HS-5 (cell line): Measurements from ENCODE around the gene LIF.

Source experiments
- DNase-seq: peaks from one replicate; pipeline ENCODE4 v3.0.0-alpha.2; 2012; ENCODE audit warnings: low read depth

The LIF gene

GRCh38 chr22:30284172-30284571, 37.6 kb upstream of the LIF start:
- DNase-seq: no peak

- no peak for DNase-seq
Observed at GRCh38 chr22:30283342-30283741, 36.8 kb upstream of the LIF start.

GRCh38 chr22:30282616-30283046, 36.1 kb upstream of the LIF start:
- DNase-seq: no peak

GRCh38 chr22:30280505-30280904, 33.9 kb upstream of the LIF start:
- DNase-seq: no peak

GRCh38 chr22:30279932-30280331, 33.4 kb upstream of the LIF start:
- no peak for DNase-seq

GRCh38 chr22:30279046-30279788, 32.7 kb upstream of the LIF start:
- DNase-seq: no peak

GRCh38 chr22:30277547-30278344, 31.2 kb upstream of the LIF start:
- DNase-seq: no peak

- DNase-seq: no peak
Observed at GRCh38 chr22:30276039-30276438, 29.5 kb upstream of the LIF start.

- no peak for DNase-seq
Observed at GRCh38 chr22:30275625-30276024, 29.1 kb upstream of the LIF start.

GRCh38 chr22:30274437-30274812, 27.9 kb upstream of the LIF start:
- no peak for DNase-seq

GRCh38 chr22:30273711-30274436, 27.3 kb upstream of the LIF start:
- no peak for DNase-seq

GRCh38 chr22:30272781-30273601, 26.4 kb upstream of the LIF start:
- DNase-seq: no peak

DNA sequence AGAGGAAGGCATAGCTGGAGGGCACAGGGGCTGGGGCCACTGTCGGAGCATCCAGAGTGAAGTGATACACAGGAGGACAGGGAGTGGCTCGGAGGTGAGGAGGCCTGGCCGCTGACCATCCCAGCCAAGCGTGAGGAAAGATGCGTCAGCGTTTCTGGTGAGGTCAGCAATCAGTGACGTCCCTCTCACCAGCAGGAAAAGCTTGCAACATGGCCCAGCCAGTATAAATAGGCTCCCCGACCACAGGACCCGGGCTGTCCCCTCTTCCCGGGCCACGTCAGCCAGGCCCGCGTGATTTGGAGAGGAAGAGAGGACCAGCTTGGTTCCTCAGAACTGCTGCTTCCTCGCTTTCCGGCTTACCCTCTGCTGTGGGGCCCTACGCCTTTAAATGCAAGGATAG, 24.3 kb upstream of the LIF start:
- no peak for DNase-seq

DNA sequence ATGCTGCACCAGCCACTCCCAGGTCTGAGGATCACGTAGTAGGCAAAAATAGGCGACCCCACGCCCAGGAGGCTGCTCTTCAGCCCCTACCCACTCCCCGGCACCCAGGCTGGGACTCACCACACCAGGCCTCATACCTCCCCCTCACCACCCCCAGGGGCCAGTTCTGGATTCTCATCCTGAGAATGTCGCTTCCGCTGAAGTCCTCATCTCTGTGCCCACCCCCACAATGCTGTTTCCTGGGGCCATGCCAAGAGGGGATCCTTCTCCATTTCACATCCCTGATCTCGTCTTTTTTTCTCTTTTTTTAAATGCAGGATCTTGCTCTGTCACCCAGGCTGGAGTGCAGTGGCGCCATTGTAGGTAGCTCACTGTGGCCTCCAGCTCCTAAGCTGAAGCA, 21.8 kb upstream of the LIF start:
- no peak for DNase-seq

GRCh38 chr22:30267382-30268302, 21.1 kb upstream of the LIF start:
- DNase-seq: no peak

DNA sequence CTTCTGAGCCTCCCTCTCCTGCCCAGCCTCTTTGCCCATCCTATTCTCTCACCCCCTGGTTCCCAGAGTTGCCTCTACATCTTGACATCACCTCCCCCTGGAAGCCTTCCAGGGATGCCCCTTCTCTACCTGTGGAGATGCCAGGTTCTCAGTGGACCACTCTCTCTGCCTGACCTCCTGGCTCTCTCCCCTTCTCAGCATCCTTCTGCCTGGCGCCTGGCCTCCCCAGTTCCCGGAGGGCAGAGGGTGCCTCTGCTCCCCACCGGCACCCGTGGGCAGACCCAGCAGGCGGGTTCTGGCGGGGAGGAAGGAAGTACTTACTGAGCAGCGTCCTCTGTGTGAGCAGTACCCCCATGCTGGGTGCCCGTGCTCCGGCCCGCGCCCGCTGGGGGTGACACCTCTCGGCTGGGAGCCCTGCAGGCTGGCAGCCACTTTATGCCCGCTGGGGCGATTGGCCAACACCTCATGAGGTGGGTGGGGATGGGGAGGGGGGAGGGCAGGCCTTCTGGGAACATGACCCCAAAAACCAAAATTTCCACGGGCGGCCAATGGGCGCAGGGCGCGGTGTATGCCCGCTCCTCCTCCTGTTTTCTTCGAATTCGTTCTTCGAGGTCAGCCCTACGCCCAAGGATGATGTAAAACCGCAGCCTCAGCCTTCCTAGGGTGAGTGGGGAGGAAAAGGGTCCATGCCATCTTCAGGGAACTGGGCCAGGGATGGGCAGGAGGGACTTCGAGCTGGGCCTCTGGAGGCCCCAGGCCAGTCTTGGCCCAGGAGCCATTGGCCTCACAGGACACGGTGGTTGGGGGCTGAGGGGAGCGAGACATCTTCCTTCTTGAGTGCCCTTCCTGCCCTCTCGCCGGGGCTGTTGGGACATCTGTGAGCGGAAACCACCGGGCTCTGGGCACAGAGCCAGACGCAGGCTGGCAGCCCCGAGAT, 20.2 kb upstream of the LIF start, which contains the start of gene OSM:
Gene OSM (minus strand): TSS at position 407 of the 937 bp plus-strand sequence. CDS start 52 bp downstream, at position 355.
- DNase-seq: no peak

GRCh38 chr22:30265823-30266444, 19.4 kb upstream of the LIF start:
- no peak for DNase-seq

DNA sequence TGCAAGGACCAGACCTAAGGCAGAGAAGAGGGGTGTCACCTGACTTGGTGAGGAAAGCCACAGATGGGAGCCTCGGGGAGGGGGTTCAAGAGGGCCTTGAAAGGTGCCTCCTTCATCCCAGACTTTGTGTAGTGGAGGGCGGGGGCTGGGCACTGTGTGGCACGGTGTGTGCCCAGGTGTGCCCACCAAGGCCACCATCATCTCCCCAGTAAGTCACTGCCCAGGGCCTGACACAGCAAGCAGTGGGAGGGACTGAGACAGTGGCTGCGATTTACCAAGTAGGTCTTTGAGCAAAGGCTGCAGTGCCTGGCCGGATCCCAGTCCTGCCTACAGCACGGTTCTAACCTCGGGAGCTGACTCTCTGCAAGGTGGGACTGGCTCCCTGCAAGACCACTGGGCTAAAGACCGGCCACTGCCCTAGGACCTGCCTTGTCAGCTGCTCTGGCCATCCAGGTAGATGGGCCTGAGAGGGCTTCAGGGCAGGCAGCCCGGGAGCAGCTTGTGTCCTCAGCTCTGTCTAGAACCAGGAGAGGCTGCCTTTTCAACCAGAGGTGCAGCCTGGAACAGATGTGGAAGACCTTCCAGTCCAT, 18.7 kb upstream of the LIF start:
- no peak for DNase-seq

DNA sequence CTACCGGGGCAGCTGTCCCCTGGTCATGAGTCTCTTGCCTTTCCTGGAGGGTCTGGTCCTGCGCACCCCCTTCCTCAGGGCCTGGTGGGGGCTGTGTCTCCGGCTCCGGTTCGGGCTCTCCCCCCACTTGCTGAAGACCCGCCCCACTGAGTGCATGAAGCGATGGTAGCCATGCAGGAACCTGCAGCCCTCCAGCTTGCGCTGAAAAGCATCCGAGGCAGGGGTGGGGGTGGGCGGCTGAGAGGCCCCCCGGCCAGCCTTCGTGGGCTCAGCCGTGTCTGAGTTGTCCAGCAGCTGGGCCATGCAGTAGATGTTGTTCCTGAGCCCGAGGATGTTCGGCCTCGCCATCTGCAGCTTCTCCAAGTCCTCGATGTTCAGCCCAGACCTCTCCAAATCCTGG, 17.3 kb upstream of the LIF start:
- DNase-seq: no peak
